GM18867 (cell line): Measurements from ENCODE around the gene LRRC9.
"Not testable (repeated sequence)": the region's sequence is repeated elsewhere in the genome, so short reads cannot be mapped to it uniquely, and the experiment has no call there.

Experiments
- ATAC-seq: cut with Tn5 transposase; IDR thresholded peaks from one replicate; pipeline ENCODE4 v1.9.1; 2021; ENCODE audit warnings: mild to moderate bottlenecking, moderate library complexity; ENCODE audit not compliant: unreplicated experiment

Gene LRRC9

DNA sequence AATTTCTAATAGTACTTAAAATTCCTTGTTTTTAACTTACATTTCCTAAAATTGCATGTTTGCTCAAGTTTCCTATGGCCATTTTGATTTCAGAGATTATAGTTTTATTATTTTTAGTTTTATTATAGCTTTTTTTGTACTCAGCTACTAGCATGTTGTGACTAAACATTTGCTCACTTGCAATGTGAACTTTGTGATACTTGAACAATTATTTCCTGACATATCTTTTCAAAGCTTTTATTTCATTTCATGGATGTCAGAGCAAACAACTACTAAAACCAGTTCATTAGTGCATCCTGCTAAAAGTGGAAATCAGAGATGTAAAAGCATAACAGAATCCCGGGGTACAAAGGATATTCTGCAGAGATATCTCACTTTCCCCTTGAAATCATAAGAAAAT, 138.1 kb downstream of the LRRC9 start:
- no peak for ATAC-seq

DNA sequence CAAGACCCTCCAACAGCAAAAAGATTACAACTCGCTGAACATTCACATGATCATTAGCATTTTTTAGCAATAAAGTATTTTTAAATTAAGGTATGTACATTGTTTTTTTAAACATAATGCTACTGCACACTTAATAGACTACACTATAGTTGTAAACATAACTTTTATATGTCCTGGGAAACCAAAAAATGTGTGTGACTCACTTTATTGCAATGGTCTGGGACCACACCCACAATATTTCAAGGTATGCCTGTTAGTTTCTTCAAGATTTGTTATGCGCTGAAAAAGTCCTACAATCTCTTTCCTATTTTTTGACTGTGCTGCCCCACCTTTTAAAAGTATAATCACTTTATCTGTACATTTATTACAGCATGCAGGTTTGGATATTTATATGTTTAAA, 141.4 kb downstream of the LRRC9 start:
- ATAC-seq: no peak

DNA sequence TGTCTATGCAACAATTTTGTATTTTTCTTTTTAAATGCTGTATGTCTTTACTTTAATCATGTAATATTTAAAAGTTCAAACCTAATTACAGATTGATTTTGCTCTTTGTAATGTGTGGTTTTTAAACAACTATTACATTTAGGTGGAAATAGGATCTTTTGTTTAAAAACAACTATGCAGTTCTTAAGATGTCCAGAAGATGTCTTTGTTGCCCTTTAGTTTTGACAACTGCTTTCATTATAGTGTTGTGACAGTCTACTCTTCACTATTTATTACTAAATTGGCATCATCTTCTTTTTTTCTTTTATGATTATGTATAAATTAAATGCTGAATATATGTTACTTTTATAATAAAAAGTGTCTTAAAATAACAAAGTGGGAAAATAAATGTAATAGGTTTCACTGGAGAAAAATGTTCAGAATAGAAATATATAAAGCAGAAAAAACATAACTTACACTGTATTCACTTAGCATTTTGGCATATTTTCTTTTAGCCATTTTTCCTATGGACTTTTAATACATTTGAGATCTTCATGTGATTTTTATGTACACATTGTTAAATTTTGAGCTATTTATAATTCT, 144.6 kb downstream of the LRRC9 start:
- peak; percentile 65 for ATAC-seq

DNA sequence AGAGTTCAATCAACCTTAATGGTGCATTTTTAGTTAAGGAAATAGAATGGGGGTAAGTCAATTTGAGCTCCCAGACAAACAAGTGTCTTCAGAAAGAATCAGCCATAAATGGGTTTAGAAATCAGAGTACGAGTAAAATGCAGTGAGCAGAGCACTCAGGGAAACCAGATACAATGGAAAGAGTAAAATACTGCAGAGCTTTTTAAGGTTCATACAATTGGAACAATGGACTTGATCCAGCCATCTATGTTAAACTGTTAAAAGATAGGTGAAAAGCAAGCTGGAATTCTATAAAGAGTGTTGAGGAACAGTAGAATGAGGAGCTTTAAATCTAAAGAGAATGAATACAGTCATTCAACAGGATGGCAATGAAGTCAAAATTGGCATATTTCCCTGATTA, 147.9 kb downstream of the LRRC9 start:
- no peak for ATAC-seq

DNA sequence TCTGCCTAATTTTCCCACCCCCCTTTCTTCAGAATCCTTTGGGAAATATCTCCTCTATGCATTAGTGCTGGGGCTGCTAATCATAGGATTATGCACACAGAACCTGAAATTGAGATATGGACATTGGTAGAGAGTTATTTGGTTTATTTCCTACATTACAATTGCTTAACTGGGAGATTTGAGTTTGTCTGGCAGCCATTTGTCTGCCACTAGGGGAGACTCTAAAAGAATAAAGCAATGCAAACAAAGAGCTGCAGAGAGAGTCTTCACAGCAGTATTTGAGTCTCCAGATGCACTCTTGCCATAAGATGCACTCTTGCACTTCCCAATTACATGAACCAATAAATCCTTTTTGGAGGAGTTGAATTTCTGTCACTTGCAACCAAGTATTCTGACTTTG, 159.8 kb downstream of the LRRC9 start:
- ATAC-seq: no peak

DNA sequence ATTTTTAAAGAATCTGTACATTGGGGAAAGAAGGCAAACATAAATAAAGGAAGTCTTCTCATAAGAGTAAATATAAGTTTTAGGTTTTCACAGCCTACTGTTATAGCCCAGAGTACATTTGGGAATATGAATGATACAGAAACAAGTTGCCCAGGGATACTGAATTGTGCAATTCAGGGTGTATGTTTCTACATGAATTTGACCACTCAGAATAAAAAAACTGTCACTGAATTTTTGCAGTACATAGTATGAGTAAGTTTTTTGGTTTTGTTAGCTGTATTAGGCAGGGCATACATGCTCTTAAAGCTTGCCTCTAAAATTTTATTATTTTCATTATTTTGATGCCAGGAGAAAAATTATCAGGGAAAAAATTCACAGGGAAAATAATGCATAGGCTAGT, 165.1 kb downstream of the LRRC9 start:
- ATAC-seq: no peak

DNA sequence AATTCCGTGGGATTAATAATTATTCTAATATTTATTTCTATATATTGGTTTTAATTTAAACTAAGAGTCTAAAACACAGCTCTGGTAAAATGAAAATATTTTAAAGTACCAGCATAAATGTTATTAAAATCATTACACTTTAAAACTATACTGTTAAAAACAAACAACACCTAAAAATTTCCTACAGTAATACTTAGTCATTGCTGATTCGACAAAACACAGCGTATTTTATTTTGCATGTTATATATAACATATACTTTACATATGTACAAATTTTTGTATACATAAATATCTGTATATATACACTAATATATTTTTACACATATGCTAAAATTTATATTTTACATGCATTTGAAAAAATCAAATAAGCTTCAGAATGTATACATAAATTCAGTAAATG, 165.7 kb downstream of the LRRC9 start:
- no peak for ATAC-seq

DNA sequence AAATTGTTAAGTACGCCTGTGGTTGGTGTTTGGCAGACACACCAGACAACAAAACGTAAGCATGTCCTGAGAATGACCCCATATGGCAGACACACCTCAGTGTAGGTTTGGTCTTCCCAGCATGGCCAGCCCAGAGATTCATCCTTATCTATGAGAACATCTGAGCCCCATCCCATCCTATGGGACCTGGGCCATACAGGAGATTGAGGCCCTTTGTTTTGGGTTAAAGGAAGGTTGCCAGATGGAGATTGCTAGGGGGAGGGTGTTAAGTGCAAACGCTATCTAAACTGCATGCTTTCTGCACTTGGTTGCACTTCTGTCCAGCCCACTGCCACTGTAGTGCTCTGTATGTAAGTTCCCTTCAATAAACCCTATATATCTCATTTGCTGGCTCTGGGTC, 167.7 kb downstream of the LRRC9 start:
- ATAC-seq: no peak

DNA sequence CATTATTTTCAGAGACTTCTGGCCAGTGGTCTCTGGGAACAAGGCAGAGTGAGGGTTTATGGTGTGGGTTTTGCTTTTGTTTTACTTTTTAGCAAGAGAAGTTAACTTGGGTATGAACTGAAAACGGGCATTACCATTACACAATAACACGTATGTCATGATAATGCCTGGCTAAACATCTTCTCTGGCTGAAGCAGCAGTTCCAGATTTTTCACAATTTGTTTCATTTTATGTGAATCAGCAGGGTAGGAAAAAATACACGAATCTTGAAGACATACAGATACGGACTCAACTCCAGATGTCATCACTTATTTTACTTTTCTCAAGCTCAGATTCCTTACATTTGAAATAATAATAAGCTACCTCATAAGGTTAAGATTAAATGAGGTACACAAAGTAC, 169.3 kb downstream of the LRRC9 start:
- ATAC-seq: no peak

DNA sequence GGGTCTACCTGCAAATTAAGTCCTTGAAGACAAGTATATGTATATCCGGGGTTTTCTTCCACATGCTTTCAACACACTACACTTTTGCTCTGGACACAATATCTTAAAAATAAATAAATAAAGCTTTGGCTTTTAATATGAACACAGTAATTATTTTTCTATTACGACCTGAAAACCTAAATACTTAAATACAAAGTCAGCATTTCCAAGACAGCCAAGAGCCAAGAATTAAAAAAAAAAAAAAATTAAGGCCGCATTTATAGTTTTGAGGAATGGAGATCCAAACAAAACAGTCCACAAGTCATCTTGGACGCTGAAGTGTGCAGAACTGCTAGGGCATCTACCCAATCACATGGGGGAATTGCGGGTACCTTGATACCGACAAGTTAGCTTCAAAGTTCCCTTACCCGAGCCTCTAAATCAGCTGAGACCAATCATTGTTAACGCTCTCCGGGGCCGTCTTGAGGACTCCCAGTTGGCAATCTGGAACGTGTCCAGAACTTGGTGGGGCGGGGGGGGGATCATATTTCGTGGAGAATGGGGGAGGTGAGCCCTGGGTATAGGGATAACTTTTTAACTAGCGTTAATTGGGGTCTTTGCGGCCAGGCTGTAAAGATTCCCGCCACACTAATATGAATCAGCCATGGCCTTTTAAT, 171.0 kb downstream of the LRRC9 start:
- no peak for ATAC-seq

DNA sequence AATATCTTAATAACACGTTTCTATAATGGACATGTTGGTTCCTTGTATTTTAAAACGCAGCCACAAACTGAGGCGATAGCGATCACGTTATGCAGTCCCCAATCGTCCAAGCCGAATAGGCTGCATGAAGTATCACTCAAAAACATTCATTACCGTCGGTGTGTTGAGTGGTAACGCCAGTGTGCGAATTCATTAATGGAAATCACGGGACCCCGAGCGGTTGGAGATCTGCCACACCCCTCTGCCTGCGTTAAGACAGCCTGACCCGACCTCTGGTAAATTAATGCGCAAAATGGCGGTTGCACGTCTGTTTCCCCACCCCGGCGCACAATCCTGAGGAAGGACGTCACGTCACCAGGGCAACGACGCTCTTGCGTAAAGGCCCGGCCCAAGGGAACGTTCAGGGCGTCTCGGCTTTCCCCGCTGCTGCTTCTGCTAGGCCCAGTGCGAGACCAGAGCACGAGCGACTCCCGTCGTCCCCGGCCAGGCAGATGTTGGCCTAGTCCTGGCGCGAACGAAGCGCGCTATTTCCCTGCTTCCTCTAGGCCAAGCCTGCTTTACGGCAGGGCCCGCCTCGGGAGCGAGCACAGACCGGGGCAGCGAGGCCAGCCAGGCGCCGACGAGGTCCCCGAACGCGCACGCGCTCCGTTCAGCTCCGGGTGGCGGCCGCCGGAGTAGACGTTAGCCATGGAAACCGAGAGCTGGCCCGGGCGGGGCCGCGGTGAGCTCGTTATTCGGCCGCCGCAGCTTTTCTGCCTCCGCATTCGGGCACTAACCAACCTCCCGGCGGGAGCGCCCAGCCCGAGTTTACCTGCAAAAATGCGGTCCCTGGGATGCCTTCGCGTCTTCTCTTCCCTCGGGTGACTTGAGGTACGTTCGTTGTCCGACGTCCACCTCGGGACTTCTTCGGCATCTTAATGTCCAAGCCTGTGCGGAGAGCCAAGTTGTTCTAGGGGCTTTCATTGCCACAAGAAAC, 171.9 kb downstream of the LRRC9 start, which contains the start of gene PCNX4:
Gene PCNX4, plus strand, starts transcription at position 374 of the 976 bp plus-strand sequence. CDS start 15,716 bp downstream, outside the sequence.
- ATAC-seq: peak; percentile 96

DNA sequence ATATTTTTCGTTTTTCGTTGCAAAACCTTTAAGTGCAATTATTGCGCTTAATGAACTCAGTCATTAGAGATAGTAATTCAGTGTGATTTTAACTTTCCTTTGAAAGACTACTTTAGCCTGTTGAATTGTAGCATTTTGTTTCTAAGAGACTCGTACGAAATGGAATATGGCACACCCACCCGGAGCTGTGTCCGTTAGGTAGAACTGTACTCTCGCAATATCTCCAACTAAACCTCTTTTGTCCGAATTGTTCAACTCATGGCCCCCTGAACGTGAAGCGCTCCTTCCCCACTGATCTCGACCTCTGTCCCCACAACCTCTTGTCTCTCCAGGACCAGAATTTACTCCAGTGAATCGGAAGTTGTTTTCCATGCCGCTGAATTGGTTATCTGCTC, 172.6 kb downstream of the LRRC9 start:
- ATAC-seq: no peak

DNA sequence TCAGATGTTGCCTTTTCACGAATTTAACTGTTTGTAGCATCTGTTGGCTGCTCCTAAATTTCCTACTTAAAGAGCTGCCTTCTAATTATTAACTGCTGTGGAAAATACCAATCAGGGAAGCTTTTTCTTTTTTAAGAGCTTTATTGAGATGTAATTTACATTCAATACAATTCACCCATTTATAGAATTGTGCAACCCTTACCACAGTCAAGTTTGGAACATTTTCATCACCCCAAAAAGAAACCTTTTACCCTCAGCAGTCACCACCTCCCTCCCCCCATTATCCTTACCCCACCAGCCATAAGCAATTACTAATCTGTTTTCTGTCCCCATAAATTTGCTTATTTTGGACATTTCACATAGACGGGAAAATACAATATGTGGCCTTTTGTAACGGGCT, 173.1 kb downstream of the LRRC9 start:
- ATAC-seq: no peak

DNA sequence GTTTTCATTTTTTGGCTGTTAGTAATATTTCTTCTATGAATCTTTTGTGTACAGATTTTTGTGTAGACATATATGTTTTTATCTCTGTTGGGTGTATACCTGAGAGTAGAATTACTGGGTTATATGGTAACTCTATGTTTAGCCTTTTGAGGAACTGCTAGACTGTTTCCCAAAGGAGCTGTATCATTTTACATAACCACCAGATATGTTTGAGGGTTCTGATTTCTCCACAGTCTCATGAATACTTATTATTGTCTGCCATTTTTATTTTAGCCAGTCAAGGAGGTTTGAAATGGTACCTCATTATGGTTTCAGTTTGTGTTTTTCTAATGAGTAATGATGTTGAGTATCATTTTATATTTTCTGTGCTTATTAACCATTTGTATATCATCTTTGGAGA, 173.7 kb downstream of the LRRC9 start:
- no peak for ATAC-seq

DNA sequence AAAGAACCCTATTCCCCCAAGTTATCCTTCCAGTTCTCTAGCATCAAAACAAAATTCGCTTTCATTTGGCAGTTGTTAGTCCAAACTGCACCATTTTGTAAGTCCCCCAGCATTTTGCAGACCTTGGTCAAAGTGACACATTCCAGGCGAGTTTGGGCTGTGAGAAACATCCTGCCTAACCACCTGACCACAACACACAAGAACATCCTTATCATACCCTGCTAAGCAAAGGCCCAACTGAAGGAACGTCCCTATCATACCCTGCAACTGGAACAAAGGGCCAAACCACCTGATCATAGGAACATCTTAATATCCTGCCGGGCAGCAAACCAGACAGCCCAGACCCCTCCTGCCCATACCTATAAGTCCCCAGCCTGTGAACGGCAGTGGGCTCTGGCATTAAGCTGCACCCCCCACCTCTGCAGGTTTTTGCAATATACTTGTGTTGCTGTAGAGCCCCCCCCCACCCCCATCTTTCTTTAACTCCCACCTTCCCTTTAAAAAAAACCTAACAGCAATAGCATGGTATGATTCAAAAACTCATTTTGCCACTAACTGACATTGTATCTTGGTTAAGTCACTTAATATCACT, 174.5 kb downstream of the LRRC9 start:
- ATAC-seq: no peak

DNA sequence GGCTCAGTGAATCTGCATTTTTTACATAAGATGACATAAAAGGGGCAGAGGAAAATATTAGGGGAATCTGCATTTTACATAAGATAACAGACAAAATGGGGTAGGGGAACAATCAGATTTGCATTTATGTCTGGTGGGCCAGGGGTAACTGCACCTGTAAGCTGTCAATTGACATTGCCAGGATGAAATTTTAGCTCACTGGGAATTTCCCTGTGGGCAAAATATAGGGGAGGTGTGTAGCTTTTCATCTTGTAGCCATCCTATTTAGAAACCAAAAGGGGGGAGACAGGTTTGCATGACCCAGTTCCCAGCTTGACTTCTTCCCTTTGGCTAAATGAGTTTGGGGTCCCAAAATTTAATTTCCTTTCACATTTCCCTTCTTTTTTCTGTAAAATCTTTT, 175.3 kb downstream of the LRRC9 start:
- no peak for ATAC-seq

DNA sequence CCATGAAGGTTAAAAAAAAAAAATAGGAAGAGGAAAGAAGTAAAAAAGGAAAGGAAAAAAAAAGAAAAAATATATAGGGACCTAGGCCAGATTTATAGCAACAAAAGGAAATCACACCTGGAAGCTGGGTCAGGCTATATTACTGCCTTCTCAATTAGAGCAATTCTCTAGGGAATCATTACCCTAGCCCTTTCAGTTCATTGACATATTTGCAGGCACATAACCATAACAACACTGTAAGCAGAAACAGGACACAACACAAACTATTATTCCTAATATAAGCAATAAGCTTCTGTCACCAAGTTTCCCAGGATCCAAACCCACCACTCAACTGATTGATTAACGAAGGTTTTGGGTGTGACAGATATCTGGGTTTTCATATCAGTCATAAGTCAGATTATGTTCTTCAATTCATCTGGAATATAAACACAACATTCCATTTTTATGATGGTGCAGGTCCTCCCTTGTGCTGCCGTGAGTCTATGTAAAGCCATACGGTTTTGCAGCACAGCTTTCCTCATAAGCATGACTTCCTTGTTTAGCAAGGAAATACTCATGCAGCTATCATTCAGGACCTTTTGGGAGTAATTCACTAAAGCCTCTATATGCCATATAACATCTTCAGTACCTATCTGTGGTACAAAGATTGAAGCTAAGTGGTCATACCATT, 176.0 kb downstream of the LRRC9 start:
- no peak for ATAC-seq

DNA sequence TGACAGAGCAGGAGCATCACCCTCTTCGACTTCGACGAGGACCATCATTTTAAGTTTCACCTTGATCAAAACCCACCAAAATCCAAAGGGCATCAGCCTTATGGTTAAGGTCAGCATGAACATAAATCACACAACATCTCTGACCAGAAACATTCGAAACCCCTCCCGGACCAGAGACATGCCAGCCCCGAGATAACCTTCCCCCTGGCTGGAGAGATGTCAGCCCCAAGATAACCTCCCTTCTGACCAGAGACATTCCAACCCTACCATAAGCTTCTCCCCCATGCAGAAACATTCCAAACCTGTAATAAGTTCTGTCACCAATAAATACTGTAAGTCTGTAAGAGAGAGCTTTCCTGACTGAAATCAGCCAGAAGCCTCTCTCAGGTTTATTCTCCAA, 178.0 kb downstream of the LRRC9 start:
- ATAC-seq: no peak

DNA sequence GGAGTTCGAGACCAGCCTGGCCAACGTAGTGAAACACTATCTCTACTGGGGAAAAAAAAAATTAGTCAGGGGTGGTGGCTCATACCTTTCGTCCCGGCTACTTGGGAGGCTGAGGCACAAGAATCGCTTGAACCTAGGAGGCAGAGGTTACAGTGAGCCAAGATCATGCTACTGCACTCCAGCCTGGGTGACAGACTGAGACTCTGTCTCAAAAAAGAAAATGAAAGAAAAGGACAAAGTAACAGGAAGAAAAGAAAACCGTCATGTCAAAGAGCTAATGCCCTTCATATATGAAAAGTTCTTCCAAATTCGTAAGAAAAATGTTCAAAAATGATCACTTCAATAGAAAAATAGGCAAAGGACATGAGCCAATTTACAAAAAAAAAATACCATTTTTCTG, 179.9 kb downstream of the LRRC9 start:
- not testable (repeated sequence) for ATAC-seq

DNA sequence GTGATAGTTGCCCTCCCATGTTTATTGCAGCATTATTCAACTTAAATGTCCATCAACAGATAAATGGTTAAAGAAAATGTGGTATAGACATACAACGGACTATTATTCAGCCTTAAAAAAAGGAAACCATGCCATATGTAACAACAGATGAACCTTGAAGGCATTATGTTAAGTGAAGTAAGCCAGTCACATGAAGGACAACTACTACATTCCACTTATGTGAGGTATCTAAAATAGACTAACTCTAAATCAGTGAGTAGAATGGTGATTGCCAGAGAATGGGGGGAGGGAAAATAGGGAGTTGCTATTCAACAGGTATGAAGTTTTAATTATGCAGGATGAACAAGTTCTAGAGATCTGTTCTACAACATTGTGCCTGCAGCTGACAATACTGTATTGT, 181.8 kb downstream of the LRRC9 start:
- no peak for ATAC-seq

DNA sequence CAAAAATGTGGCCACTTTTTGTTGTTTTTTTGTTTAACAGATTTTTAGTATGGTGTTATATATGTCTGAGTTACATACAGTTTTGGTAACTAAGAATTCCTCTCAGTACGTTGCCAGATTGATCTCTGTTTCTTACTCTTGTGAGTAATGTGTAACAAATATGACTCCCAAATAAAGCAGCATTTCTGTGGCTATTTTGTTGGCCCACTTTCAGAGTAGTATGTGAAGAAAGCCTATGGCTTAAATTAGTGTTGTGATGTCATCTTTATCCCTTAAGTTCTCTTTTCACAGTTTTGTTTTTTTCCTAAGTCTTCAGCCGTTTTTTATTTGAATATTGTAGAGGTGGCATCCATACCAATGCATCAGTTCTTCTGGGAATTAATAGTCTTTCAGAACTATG, 182.4 kb downstream of the LRRC9 start:
- ATAC-seq: no peak
